PC-9 (cell line): ENCODE data around the gene RPL14. TPM values are rescaled to one million over a fixed set of nuclear protein-coding genes. Genes with fewer than 3 reads are reported as not detected.

Source experiments
- BruUV-seq: library from RNA; stranded (reverse); fragments of 400-500 nt; replicated peaks from 2 replicates; lab custom pipeline; 2021; lab: Mats Ljungman, UMichigan
- CTCF ChIA-PET: fragments of 300-600 bp; sonication (Branson Sonifier 250); formaldehyde crosslinking; loops from one replicate; lab custom pipeline; 2022; ENCODE audit warnings: antibody characterized with exemption; lab: Charles Lee
- POLR2A ChIA-PET: fragments of 300-600 bp; sonication (Branson Sonifier 250); formaldehyde crosslinking; loops from one replicate; lab custom pipeline; 2022; ENCODE audit warnings: antibody characterized with exemption; ENCODE audit not compliant: unreplicated experiment; lab: Charles Lee
- DNase-seq, 2 experiments: peaks; one replicate each; pipeline versions ENCODE4 v3.0.0 to v3.0.0-alpha.2; 2015 to 2022; ENCODE audit warnings: mixed read lengths in 1 of 2
- H2AFZ ChIP-seq: fragments of 200-600 bp; sonication (generic); 2 replicates; pipeline ENCODE4 v1.8.1; 2017; ENCODE audit warnings: antibody characterized with exemption
- H3F3A ChIP-seq: fragments of 200-600 bp; sonication (generic); 2 replicates; pipeline ENCODE4 v1.8.1; 2017; ENCODE audit warnings: antibody characterized with exemption, mild to moderate bottlenecking, low read depth; ENCODE audit not compliant: insufficient read depth
- H3K27ac ChIP-seq: fragments of 200-600 bp; sonication (generic); 2 replicates; pipeline ENCODE4 v1.6.1; 2016; ENCODE audit warnings: mixed run types
- H3K27me3 ChIP-seq: fragments of 200-600 bp; sonication (generic); 2 replicates; pipeline ENCODE4 v1.6.1; 2016; ENCODE audit warnings: low read depth, mixed run types; ENCODE audit not compliant: insufficient read depth
- H3K36me3 ChIP-seq: fragments of 200-600 bp; sonication (generic); 2 replicates; pipeline ENCODE4 v1.6.1; 2016; ENCODE audit warnings: low read depth, mixed run types
- H3K4me1 ChIP-seq: fragments of 200-600 bp; sonication (generic); replicated peaks from 2 replicates; pipeline ENCODE4 v1.6.1; 2016; ENCODE audit warnings: mixed run types; ENCODE audit not compliant: insufficient read depth
- H3K4me2 ChIP-seq: fragments of 200-600 bp; sonication (generic); 2 replicates; pipeline ENCODE4 v1.6.1; 2017; ENCODE audit warnings: mixed run types
- H3K4me3 ChIP-seq: fragments of 200-600 bp; sonication (generic); 2 replicates; pipeline ENCODE4 v1.6.1; 2016; ENCODE audit warnings: mixed run types
- H3K79me2 ChIP-seq: fragments of 200-600 bp; sonication (generic); 2 replicates; pipeline ENCODE4 v1.6.1; 2017; ENCODE audit warnings: low read depth, mixed run types
- H3K9me2 ChIP-seq: fragments of 200-600 bp; sonication (generic); 2 replicates; pipeline ENCODE4 v1.8.1; 2017; ENCODE audit warnings: mild to moderate bottlenecking; ENCODE audit not compliant: insufficient read depth
- H3K9me3 ChIP-seq: fragments of 200-600 bp; sonication (generic); 2 replicates; pipeline ENCODE4 v1.8.1; 2016; ENCODE audit warnings: low read depth; ENCODE audit not compliant: insufficient read depth
- H4K20me1 ChIP-seq: fragments of 200-600 bp; sonication (generic); 2 replicates; pipeline ENCODE4 v1.8.1; 2017; ENCODE audit not compliant: insufficient read depth
- CTCF ChIP-seq: fragments of 200-600 bp; sonication (generic); conservative IDR thresholded peaks from 2 replicates; pipeline ENCODE4 v1.6.1; 2017; ENCODE audit warnings: mixed run types, antibody characterized with exemption, mild to moderate bottlenecking, moderate library complexity
- EZH2 ChIP-seq: fragments of 200-600 bp; sonication (generic); IDR thresholded peaks from 2 replicates; pipeline ENCODE4 v1.8.0; 2017; ENCODE audit warnings: antibody characterized with exemption, low read depth
- intact Hi-C: fragments of 100-400 bp; cut with micrococcal nuclease; formaldehyde crosslinking; loops from one replicate; pipeline ENCODE4 v1.10.0; 2022; ENCODE audit not compliant: unreplicated experiment
- total RNA-seq: library from RNA; stranded (reverse); gene quantifications from 2 replicates; pipeline ENCODE4 v1.2.3, GENCODE V29; 2021

The RPL14 gene
- total RNA-seq, 1 experiment from 2014 or later: 2,201 TPM

DNA sequence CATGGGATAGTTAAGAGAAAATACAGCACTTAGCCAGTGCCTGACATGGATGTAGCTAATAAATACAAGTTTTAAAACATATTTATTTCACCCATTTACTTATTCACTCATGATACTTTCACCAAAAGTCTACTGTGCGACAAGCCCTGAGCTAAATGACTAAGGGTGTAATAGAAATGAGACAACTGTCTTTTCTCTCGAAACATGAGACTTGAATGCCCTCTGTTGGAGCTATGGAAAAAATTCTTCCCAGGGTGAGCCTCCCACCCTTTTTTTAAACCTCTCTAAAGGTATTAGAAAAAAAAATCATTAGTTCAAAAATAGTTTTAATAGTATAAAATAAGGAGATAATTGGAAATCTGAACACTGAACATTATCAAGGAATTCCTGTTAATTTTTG lies 24.3 kb upstream of the RPL14 start:
- H3K4me1 ChIP-seq: no peaks in the 10 kb centered on the region
- TF ChIP-seq CTCF (0 out of 2 replicates have a peak, but pooled peaks have one; percentile 20), EZH2 (no peak)
- no TSS peak for BruUV-seq
- H3K9me2 ChIP-seq: no peaks in the 10 kb centered on the region
- H3K27ac ChIP-seq: no peak overlapping the region
- no peak overlapping the region for H2AFZ ChIP-seq
- H3K4me2 ChIP-seq: no peak overlapping the region
- intact Hi-C loops: no loop called here
- no peaks in the 10 kb centered on the region for H3K36me3 ChIP-seq
- H3K27me3 ChIP-seq: no peaks in the 10 kb centered on the region
- no peak for DNase-seq
- H3F3A ChIP-seq: no peaks in the 10 kb centered on the region
- CTCF ChIA-PET: interaction anchor here (0.7 kb wide), 1 partner anchor 1590 kb away, joined by 3 read pairs; no protein-coding TSS in a partner anchor
- H3K79me2 ChIP-seq: no peaks in the 10 kb centered on the region
- POLR2A ChIA-PET: no interaction called here
- H3K4me3 ChIP-seq: no peak overlapping the region
- no peaks in the 10 kb centered on the region for H4K20me1 ChIP-seq
- no peaks in the 10 kb centered on the region for H3K9me3 ChIP-seq

DNA sequence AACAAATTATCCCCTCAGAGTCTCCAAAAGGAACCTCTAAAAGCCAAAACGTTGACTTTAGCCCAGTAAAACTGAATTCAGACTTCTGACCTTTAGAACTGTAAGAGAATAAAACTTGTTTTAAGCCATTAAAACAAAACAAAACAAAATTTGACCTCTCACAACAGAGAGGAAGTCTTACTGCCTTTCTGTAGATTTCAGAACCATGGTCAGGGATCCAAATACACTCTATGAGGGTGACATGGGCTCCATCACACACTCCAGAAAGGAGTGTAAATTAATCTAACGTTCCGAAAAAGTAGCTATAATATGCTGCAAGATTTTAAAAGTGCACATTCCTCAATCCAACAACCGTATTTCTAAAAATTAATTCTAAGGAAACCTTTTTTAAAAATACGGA lies 19.2 kb upstream of the RPL14 start:
- intact Hi-C loops: no loop called here
- CTCF ChIA-PET: no interaction called here
- no peak overlapping the region for H3K4me3 ChIP-seq
- no peaks in the 10 kb centered on the region for H4K20me1 ChIP-seq
- H3K9me3 ChIP-seq: no peaks in the 10 kb centered on the region
- H3K27me3 ChIP-seq: no peaks in the 10 kb centered on the region
- no peak for DNase-seq
- H3F3A ChIP-seq: no peaks in the 10 kb centered on the region
- H3K4me2 ChIP-seq: no peak overlapping the region
- BruUV-seq: no TSS peak
- H3K79me2 ChIP-seq: no peaks in the 10 kb centered on the region
- H3K9me2 ChIP-seq: no peaks in the 10 kb centered on the region
- H3K27ac ChIP-seq: no peak overlapping the region
- POLR2A ChIA-PET: no interaction called here
- no peaks in the 10 kb centered on the region for H3K36me3 ChIP-seq
- no peak overlapping the region for H2AFZ ChIP-seq
- no peak for TF ChIP-seq CTCF
- TF ChIP-seq EZH2: no peak
- no peaks in the 10 kb centered on the region for H3K4me1 ChIP-seq

DNA sequence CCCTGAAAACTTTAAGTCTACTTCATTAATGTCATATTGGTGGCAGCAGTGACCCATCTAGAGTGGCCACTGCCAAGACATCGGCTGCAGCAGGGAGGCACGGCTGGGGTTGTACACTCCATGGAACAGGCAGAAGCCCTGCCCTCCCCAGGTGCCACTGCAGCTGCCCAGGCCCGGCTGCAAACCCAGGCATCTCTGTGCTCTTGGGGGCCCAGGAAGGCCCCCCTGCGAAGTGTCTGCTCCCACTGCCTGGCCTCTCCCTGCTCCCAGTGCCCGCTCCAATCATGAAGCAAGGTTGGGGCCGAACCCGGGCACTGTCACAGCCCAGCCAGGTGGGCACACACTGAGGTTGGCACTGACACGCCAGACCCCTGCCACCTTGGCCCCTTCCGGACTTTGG lies 12.1 kb upstream of the RPL14 start:
- Histone ChIP-seq H3F3A (no peaks in the 10 kb centered on the region), H3K4me3 (no peak overlapping the region), H3K79me2 (no peaks in the 10 kb centered on the region), H3K4me2 (no peak overlapping the region), H3K27ac (no peak overlapping the region), H2AFZ (no peak overlapping the region), H3K36me3 (no peaks in the 10 kb centered on the region), H3K9me3 (no peaks in the 10 kb centered on the region), H3K27me3 (no peaks in the 10 kb centered on the region), H4K20me1 (no peaks in the 10 kb centered on the region), H3K9me2 (no peaks in the 10 kb centered on the region), H3K4me1 (no peaks in the 10 kb centered on the region)
- POLR2A ChIA-PET: no interaction called here
- BruUV-seq: no TSS peak
- CTCF ChIA-PET: no interaction called here
- no peak for DNase-seq
- intact Hi-C loops: no loop called here
- no peak for TF ChIP-seq EZH2
- TF ChIP-seq CTCF: no peak
